SU-DHL-6 (cell line): ENCODE results near the gene SVIL.

Experiments used
- H2AFZ ChIP-seq: fragments of 200-600 bp; sonication (generic); 2 replicates; pipeline ENCODE4 v1.6.1; 2014; ENCODE audit warnings: low read depth, mild to moderate bottlenecking, moderate library complexity, mixed read lengths, antibody characterized with exemption, low read length; ENCODE audit not compliant: severe bottlenecking
- H3F3A ChIP-seq: fragments of 200-600 bp; shearing (Covaris generic); 2 replicates; pipeline ENCODE4 v1.6.0; 2016; ENCODE audit warnings: antibody characterized with exemption, mild to moderate bottlenecking; ENCODE audit not compliant: insufficient read depth
- H3K27ac ChIP-seq: fragments of 200-600 bp; sonication (generic); 2 replicates; pipeline ENCODE4 v1.5.1; 2016; ENCODE audit warnings: low read depth, mild to moderate bottlenecking, low read length, moderate library complexity, mixed read lengths
- H3K27me3 ChIP-seq: fragments of 200-600 bp; sonication (generic), shearing (Covaris generic); 2 replicates; pipeline ENCODE4 v1.6.0; 2014; ENCODE audit warnings: mild to moderate bottlenecking, low read length
- H3K36me3 ChIP-seq: fragments of 200-600 bp; sonication (generic); 2 replicates; pipeline ENCODE4 v1.6.1; 2014; ENCODE audit warnings: mild to moderate bottlenecking, low read length, mixed read lengths
- H3K4me2 ChIP-seq: fragments of 300-600, 200-600 bp; shearing (Covaris generic), sonication (generic); 2 replicates; pipeline ENCODE4 v1.6.0; 2014; ENCODE audit warnings: low read length, low read depth, mild to moderate bottlenecking; ENCODE audit not compliant: poor library complexity, severe bottlenecking
- H3K4me3 ChIP-seq: fragments of 200-600 bp; sonication (generic); 2 replicates; pipeline ENCODE4 v1.5.1; 2014; ENCODE audit warnings: antibody characterized with exemption, low read length, mild to moderate bottlenecking, mixed read lengths; ENCODE audit not compliant: insufficient read depth, poor library complexity, severe bottlenecking
- H3K79me2 ChIP-seq: fragments of 200-600 bp; sonication (generic); 2 replicates; pipeline ENCODE4 v1.6.1; 2014; ENCODE audit warnings: mild to moderate bottlenecking, low read length, moderate library complexity; ENCODE audit not compliant: insufficient read depth
- H3K9ac ChIP-seq: fragments of 200-600 bp; sonication (generic); 2 replicates; pipeline ENCODE4 v1.7.0; 2014; ENCODE audit warnings: mild to moderate bottlenecking, low read length
- H3K9me2 ChIP-seq: fragments of 200-600 bp; sonication (generic); replicated peaks from 2 replicates; pipeline ENCODE4 v1.6.1; 2014; ENCODE audit warnings: low read length; ENCODE audit not compliant: insufficient read depth
- H3K9me3 ChIP-seq: fragments of 200-600 bp; sonication (generic); 2 replicates; pipeline ENCODE4 v1.6.1; 2014; ENCODE audit warnings: low read length, mixed read lengths; ENCODE audit not compliant: insufficient read depth
- H4K20me1 ChIP-seq: fragments of 200-600 bp; sonication (generic); 2 replicates; pipeline ENCODE4 v1.6.1; 2014; ENCODE audit warnings: low read depth, mild to moderate bottlenecking, antibody characterized with exemption, low read length, moderate library complexity, mixed read lengths
- EZH2phosphoT487 ChIP-seq: fragments of 200-600 bp; sonication (generic), shearing (Covaris generic); conservative IDR thresholded peaks from 2 replicates; pipeline ENCODE4 v1.6.1; 2018; ENCODE audit warnings: mild to moderate bottlenecking, antibody characterized with exemption, low read length, moderate library complexity, mixed read lengths
- TF ChIP-seq, protein P1 (sequence below): fragments of 200-600 bp; sonication (generic); IDR thresholded peaks from one replicate; pipeline ENCODE4 v1.5.1; 2017; ENCODE audit warnings: antibody characterized with exemption, mild to moderate bottlenecking, low read length, moderate library complexity; ENCODE audit not compliant: insufficient read depth, poor library complexity, severe bottlenecking

SVIL gene

DNA sequence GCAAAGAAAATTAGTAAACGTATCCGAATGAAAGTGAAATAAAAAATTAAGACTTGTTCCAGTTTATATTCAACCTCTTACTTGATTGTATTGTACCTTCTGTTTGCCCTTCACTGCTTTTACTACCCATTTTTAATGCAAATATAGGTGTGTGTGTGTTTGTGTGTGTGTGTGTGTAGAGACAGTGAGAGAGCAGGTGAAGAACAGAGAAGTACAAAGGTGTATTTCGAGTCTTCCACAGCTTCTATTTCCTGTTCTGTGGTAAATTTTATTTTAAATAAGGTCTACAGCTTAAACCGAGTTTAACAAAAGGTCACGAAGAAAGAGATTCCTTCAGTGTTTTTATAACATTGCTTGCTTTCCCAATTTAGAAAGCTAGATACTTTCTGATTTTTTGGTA lies 12.7 kb upstream of the SVIL start:
- H3K9me2 ChIP-seq, result no peaks in the 10 kb centered on the region
- TF ChIP-seq, protein P1, sequence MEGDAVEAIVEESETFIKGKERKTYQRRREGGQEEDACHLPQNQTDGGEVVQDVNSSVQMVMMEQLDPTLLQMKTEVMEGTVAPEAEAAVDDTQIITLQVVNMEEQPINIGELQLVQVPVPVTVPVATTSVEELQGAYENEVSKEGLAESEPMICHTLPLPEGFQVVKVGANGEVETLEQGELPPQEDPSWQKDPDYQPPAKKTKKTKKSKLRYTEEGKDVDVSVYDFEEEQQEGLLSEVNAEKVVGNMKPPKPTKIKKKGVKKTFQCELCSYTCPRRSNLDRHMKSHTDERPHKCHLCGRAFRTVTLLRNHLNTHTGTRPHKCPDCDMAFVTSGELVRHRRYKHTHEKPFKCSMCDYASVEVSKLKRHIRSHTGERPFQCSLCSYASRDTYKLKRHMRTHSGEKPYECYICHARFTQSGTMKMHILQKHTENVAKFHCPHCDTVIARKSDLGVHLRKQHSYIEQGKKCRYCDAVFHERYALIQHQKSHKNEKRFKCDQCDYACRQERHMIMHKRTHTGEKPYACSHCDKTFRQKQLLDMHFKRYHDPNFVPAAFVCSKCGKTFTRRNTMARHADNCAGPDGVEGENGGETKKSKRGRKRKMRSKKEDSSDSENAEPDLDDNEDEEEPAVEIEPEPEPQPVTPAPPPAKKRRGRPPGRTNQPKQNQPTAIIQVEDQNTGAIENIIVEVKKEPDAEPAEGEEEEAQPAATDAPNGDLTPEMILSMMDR, result no peak
- TF ChIP-seq EZH2phosphoT487, result no peak

DNA sequence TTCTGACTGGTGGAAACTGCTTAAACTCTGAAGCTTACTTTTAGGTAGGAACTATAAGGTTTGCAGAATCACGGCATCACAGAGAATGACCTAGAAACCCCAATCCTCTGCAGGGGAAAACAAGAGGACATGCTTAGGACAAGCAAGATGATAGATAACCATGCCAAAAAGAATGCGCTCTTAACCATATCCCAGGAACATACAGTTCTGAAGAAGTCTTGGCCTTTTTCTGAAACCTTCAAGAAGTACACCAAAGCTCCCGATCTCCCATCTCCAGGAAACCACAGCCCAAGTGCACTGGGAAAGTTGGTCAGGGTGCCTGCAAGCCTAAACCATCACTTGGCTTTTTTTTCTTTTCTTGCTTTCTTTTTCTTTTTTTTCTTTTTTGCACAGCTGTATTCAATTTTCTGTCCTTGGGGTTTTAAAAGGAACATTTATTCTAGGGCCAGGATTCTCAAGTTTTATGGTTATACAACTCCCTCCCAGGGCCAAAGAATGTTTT lies 12.2 kb upstream of the SVIL start:
- no peaks in the 10 kb centered on the region for H3K9me3 ChIP-seq
- no peaks in the 10 kb centered on the region for H3K36me3 ChIP-seq
- H3K79me2 ChIP-seq, result no peaks in the 10 kb centered on the region
- no peaks in the 10 kb centered on the region for H3K9me2 ChIP-seq
- no peak overlapping the region for H2AFZ ChIP-seq
- no peak overlapping the region for H3K4me2 ChIP-seq
- H3K27me3 ChIP-seq, result no peaks in the 10 kb centered on the region
- TF ChIP-seq, protein P1, result no peak
- no peak for TF ChIP-seq EZH2phosphoT487
- no peak overlapping the region for H3K4me3 ChIP-seq
- H3K27ac ChIP-seq, result no peak overlapping the region
- no peak overlapping the region for H3K9ac ChIP-seq
- no peaks in the 10 kb centered on the region for H4K20me1 ChIP-seq
- no peaks in the 10 kb centered on the region for H3F3A ChIP-seq

More for the DNA sequence above, 12.7 kb upstream of the SVIL start:
- no peaks in the 10 kb centered on the region for H3K36me3 ChIP-seq
- no peaks in the 10 kb centered on the region for H4K20me1 ChIP-seq
- no peaks in the 10 kb centered on the region for H3K9me3 ChIP-seq
- no peak overlapping the region for H3K4me2 ChIP-seq
- H3F3A ChIP-seq, result no peaks in the 10 kb centered on the region
- no peaks in the 10 kb centered on the region for H3K27me3 ChIP-seq
- no peak overlapping the region for H3K9ac ChIP-seq
- H3K27ac ChIP-seq, result no peak overlapping the region
- H3K79me2 ChIP-seq, result no peaks in the 10 kb centered on the region
- H3K4me3 ChIP-seq, result no peak overlapping the region
- no peak overlapping the region for H2AFZ ChIP-seq

DNA sequence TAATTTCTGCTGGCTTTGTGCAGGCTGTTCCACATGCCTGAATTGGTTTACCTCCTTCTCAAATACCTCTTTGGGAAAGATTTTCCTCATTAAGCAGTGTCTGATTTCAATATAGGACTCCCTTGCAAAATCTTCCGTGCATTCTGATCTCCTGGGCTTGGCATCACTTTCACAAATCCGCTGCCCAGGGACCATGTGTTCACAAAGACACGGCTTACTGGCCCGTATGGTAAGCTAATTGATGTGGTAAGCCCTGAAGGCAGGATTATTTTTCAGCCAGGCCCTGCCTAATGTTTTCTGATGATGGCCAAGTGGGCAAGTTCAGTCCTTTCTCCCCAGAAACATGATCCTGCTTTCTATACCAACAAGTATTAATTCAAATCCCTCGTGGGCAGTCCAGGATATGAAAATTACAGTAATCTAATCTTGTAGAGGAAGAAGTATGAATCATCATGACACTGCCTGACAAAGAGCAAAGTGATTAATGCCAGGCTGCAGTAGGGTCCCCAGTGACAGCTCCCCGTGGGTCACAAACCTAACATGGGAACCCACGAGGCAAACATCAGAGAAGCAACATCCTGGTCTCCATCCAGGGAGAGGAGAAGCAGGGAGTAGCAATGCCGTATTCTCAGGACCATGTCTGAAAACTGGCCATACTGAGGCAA lies 11.6 kb upstream of the SVIL start:
- Histone ChIP-seq H4K20me1 (no peaks in the 10 kb centered on the region), H3K9me2 (no peaks in the 10 kb centered on the region), H3K27me3 (no peaks in the 10 kb centered on the region), H3K9ac (no peak overlapping the region), H2AFZ (no peak overlapping the region), H3K4me2 (no peak overlapping the region), H3K4me3 (no peak overlapping the region), H3K36me3 (no peaks in the 10 kb centered on the region), H3K79me2 (no peaks in the 10 kb centered on the region), H3F3A (no peaks in the 10 kb centered on the region), H3K27ac (no peak overlapping the region), H3K9me3 (no peaks in the 10 kb centered on the region)
- TF ChIP-seq EZH2phosphoT487, result no peak
- TF ChIP-seq, protein P1, result no peak
